Measurements from ENCODE around the gene MOB3A. TPM values are rescaled to one million over a fixed set of nuclear protein-coding genes. Genes with fewer than 3 reads are reported as not detected.

The MOB3A gene
- total and polyA plus RNA-seq, 2 of the 13 experiments (the other 11 are each of a cell fraction or from before 2014, with no cell fraction given): 3.5 to 17.8 TPM

DNA sequence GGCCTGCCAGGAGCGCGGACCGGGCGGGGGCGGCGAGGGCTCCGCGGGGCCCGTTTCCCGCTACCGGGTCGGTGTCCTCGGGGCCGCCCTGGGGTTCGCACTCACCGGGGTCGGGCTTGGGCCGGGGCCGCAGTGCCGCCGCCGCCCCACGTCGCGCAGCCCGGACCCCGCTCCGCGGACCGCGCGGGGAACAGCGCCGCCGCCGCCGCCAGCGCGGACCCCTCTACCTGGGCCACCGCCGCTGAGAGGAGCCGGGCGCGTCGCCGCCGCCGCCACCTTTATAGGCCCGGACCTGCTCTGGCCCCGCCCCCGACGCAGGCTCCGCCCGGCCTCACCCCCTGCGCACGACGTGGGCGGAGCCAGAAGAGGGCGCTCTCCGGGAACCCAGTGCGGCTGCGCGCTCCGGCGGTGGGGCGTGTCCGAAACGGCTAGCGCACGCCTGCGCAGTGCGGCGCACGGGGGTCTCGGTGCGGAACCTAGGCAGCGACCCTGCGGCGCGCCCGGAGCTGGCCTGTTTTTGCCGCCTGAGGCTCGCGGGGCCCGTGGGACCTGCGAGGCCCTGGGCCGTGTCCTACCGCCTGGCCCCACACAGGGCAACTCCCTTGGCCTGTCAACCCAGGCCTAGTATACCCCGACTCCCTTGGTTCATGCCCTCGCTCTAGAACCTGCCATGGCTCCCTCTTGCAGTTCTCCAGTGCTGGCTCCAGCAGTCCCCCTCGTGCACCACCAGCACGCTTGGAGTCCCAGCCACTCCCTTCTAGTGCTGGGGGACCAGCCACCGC, 44.9 kb downstream of the MOB3A start, which contains the start of gene MKNK2 (continued):
- TF ChIP-seq, protein P1, sequence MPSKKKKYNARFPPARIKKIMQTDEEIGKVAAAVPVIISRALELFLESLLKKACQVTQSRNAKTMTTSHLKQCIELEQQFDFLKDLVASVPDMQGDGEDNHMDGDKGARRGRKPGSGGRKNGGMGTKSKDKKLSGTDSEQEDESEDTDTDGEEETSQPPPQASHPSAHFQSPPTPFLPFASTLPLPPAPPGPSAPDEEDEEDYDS (CRISPR knock-in tag; IDR thresholded peaks at IDR 0.05): peak; percentile 99
- TF ChIP-seq FOXK1 (CRISPR knock-in tag; IDR thresholded peaks at IDR 0.05; ENCODE audit: borderline replicate concordance, low read depth) (peak; percentile 43; the same call in 1 of the 2 replicates), ZNF34 (CRISPR knock-in tag; IDR thresholded peaks at IDR 0.05; ENCODE audit: borderline replicate concordance) (0 out of 2 replicates have a peak, but pooled peaks have one; percentile 28), SRY (CRISPR knock-in tag; IDR thresholded peaks at IDR 0.05) (peak; percentile 83; the same call in 1 of the 2 replicates), POGZ (CRISPR knock-in tag; IDR thresholded peaks at IDR 0.05) (0 out of 2 replicates have a peak, but pooled peaks have one; percentile 18), CEBPG (CRISPR knock-in tag; IDR thresholded peaks at IDR 0.05) (no peak), ZFP36 (IDR thresholded peaks at IDR 0.05; ENCODE audit: borderline replicate concordance, low read depth, low read length, partially characterized antibody) (peak; percentile 96), U2AF1 (optimal IDR thresholded peaks at IDR 0.05; ENCODE audit: low read depth, low read length) (peak; percentile 63), HOXA7 (CRISPR knock-in tag; IDR thresholded peaks at IDR 0.05) (no peak), ZNF331 (CRISPR knock-in tag; IDR thresholded peaks at IDR 0.05) (no peak; the same call in 1 of the 2 replicates), ZNF839 (CRISPR knock-in tag; IDR thresholded peaks at IDR 0.05; ENCODE audit: borderline replicate concordance) (0 out of 2 replicates have a peak, but pooled peaks have one; percentile 25), ERF (CRISPR knock-in tag; IDR thresholded peaks at IDR 0.05) (peak; percentile 78), ZNF501 (CRISPR knock-in tag; IDR thresholded peaks at IDR 0.05) (peak; percentile 93), TRIM24 (CRISPR knock-in tag; IDR thresholded peaks at IDR 0.05) (no peak), MED1 (CRISPR knock-in tag; IDR thresholded peaks at IDR 0.05) (peak; percentile 58; the same call in 1 of the 2 replicates), TBP (CRISPR knock-in tag; IDR thresholded peaks at IDR 0.05) (peak; percentile 79; the same call in 1 of the 2 replicates), KLF9 (CRISPR knock-in tag; IDR thresholded peaks at IDR 0.05; ENCODE audit: low read depth) (peak; percentile 50; the same call in 1 of the 2 replicates), ZNF329 (CRISPR knock-in tag; IDR thresholded peaks at IDR 0.05; ENCODE audit: low read depth) (peak; percentile 78), MEIS2 (CRISPR knock-in tag; IDR thresholded peaks at IDR 0.05) (peak; percentile 79; the same call in 1 of the 2 replicates), ZNF713 (CRISPR knock-in tag; IDR thresholded peaks at IDR 0.05) (0 out of 2 replicates have a peak, but pooled peaks have one; percentile 28), MED8 (CRISPR knock-in tag; IDR thresholded peaks at IDR 0.05; ENCODE audit: insufficient replicate concordance) (no peak), ONECUT2 (CRISPR knock-in tag; IDR thresholded peaks at IDR 0.05) (no peak), TBX2 (CRISPR knock-in tag; IDR thresholded peaks at IDR 0.05; ENCODE audit: borderline replicate concordance) (peak; percentile 81)
- TF ChIP-seq, protein P2, sequence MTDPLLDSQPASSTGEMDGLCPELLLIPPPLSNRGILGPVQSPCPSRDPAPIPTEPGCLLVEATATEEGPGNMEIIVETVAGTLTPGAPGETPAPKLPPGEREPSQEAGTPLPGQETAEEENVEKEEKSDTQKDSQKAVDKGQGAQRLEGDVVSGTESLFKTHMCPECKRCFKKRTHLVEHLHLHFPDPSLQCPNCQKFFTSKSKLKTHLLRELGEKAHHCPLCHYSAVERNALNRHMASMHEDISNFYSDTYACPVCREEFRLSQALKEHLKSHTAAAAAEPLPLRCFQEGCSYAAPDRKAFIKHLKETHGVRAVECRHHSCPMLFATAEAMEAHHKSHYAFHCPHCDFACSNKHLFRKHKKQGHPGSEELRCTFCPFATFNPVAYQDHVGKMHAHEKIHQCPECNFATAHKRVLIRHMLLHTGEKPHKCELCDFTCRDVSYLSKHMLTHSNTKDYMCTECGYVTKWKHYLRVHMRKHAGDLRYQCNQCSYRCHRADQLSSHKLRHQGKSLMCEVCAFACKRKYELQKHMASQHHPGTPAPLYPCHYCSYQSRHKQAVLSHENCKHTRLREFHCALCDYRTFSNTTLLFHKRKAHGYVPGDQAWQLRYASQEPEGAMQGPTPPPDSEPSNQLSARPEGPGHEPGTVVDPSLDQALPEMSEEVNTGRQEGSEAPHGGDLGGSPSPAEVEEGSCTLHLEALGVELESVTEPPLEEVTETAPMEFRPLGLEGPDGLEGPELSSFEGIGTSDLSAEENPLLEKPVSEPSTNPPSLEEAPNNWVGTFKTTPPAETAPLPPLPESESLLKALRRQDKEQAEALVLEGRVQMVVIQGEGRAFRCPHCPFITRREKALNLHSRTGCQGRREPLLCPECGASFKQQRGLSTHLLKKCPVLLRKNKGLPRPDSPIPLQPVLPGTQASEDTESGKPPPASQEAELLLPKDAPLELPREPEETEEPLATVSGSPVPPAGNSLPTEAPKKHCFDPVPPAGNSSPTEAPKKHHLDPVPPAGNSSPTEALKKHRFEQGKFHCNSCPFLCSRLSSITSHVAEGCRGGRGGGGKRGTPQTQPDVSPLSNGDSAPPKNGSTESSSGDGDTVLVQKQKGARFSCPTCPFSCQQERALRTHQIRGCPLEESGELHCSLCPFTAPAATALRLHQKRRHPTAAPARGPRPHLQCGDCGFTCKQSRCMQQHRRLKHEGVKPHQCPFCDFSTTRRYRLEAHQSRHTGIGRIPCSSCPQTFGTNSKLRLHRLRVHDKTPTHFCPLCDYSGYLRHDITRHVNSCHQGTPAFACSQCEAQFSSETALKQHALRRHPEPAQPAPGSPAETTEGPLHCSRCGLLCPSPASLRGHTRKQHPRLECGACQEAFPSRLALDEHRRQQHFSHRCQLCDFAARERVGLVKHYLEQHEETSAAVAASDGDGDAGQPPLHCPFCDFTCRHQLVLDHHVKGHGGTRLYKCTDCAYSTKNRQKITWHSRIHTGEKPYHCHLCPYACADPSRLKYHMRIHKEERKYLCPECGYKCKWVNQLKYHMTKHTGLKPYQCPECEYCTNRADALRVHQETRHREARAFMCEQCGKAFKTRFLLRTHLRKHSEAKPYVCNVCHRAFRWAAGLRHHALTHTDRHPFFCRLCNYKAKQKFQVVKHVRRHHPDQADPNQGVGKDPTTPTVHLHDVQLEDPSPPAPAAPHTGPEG (CRISPR knock-in tag; IDR thresholded peaks at IDR 0.05): peak; percentile 27; the same call in 1 of the 2 replicates
- TF ChIP-seq, protein P3, sequence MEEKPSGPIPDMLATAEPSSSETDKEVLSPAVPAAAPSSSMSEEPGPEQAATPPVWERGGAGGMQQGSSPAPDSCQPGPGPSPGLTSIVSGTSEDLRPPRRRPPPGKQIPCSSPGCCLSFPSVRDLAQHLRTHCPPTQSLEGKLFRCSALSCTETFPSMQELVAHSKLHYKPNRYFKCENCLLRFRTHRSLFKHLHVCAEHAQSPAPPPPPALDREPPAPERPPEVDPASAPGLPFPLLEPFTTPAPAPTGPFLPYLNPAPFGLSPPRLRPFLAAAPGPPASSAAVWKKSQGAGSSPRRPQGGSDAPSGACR (CRISPR knock-in tag; IDR thresholded peaks at IDR 0.05): no peak

Data from HepG2 (cell line).